T-helper 17 cell (primary cell): Measurements from ENCODE around the gene NRXN2. TPM values are rescaled to one million over a fixed set of nuclear protein-coding genes. Genes with fewer than 3 reads are reported as not detected.
"Not testable (repeated sequence)": the region's sequence is repeated elsewhere in the genome, so short reads cannot be mapped to it uniquely, and the experiment has no call there.

ENCODE experiments used
- ATAC-seq: fragments of 150-1000 bp; cut with Tn5 transposase; 2 replicates; pipeline ENCODE4 v1.10.0; 2021; ENCODE audit warnings: mild to moderate bottlenecking, moderate library complexity
- DNase-seq, 3 donors: peaks; one replicate each; pipeline versions ENCODE4 v3.0.0 to v3.0.0-alpha.2; 2020 to 2021
- H3K9me3 ChIP-seq: one replicate; pipeline ENCODE4 v1.7.0; 2013; ENCODE audit warnings: low read length, mild to moderate bottlenecking; ENCODE audit not compliant: control insufficient read depth, poor library complexity, severe bottlenecking
- H3K27ac Mint-ChIP-seq: one replicate; pipeline ENCODE4 v1.8.0; 2022; ENCODE audit warnings: mild to moderate bottlenecking, moderate library complexity, mixed read lengths
- H3K27me3 Mint-ChIP-seq: one replicate; pipeline ENCODE4 v1.8.0; 2022; ENCODE audit warnings: mixed read lengths
- H3K36me3 Mint-ChIP-seq: one replicate; pipeline ENCODE4 v1.8.0; 2022; ENCODE audit warnings: low read depth, mixed read lengths
- H3K4me1 Mint-ChIP-seq: one replicate; pipeline ENCODE4 v1.8.0; 2022; ENCODE audit warnings: mild to moderate bottlenecking, mixed read lengths
- H3K4me3 Mint-ChIP-seq: one replicate; pipeline ENCODE4 v1.8.0; 2022; ENCODE audit warnings: mild to moderate bottlenecking, moderate library complexity, mixed read lengths
- total RNA-seq, 4 donors: library from RNA in 2 of 4; stranded (reverse) in 2 of 4; gene quantifications; one replicate each; pipeline ENCODE4 v1.2.3 and lab custom pipeline; 2022 to 2026

The NRXN2 gene
- total RNA-seq, 2 donors from 2014 or later = 0.21 to 0.32 TPM

GRCh38 chr11:64564419-64564818 lies 158.6 kb downstream of the NRXN2 start:
- ATAC-seq = no peak
- H3K27ac Mint-ChIP-seq = no peak overlapping the region
- peaks cover 8% of the 10 kb centered on the region for H3K27me3 Mint-ChIP-seq
- H3K36me3 Mint-ChIP-seq = no peaks in the 10 kb centered on the region
- H3K4me3 Mint-ChIP-seq = no peak overlapping the region
- peaks cover 2% of the 10 kb centered on the region for H3K4me1 Mint-ChIP-seq
- no peaks in the 10 kb centered on the region for H3K9me3 ChIP-seq
- DNase-seq = no peak

GRCh38 chr11:64563966-64564365 lies 159.0 kb downstream of the NRXN2 start:
- ATAC-seq = no peak
- no peak overlapping the region for H3K27ac Mint-ChIP-seq
- no peak for DNase-seq

GRCh38 chr11:64562723-64563351 lies 160.2 kb downstream of the NRXN2 start:
- Mint-ChIP-seq H3K4me3 (no peak overlapping the region), H3K4me1 (peaks cover 2% of the 10 kb centered on the region), H3K36me3 (no peaks in the 10 kb centered on the region), H3K27me3 (peaks cover 14% of the 10 kb centered on the region), H3K27ac (no peak overlapping the region)
- DNase-seq (no peak), ATAC-seq (no peak)
- H3K9me3 ChIP-seq = no peaks in the 10 kb centered on the region

More at GRCh38 chr11:64563966-64564365, 159.0 kb downstream of the NRXN2 start:
- Mint-ChIP-seq H3K27me3 (peaks cover 9% of the 10 kb centered on the region), H3K4me3 (no peak overlapping the region), H3K4me1 (peaks cover 2% of the 10 kb centered on the region), H3K36me3 (no peaks in the 10 kb centered on the region)
- H3K9me3 ChIP-seq = no peaks in the 10 kb centered on the region

GRCh38 chr11:64561984-64562722 lies 160.8 kb downstream of the NRXN2 start:
- Mint-ChIP-seq H3K27me3 (peaks cover 17% of the 10 kb centered on the region), H3K4me1 (peaks cover 2% of the 10 kb centered on the region)
- no peak for ATAC-seq

GRCh38 chr11:64561429-64561828 lies 161.6 kb downstream of the NRXN2 start:
- H3K36me3 Mint-ChIP-seq, H3K4me3 Mint-ChIP-seq, H3K9me3 ChIP-seq, DNase-seq, H3K27ac Mint-ChIP-seq, ATAC-seq, H3K4me1 Mint-ChIP-seq: not testable (repeated sequence)
- peaks cover 22% of the 10 kb centered on the region for H3K27me3 Mint-ChIP-seq

More at GRCh38 chr11:64561984-64562722, 160.8 kb downstream of the NRXN2 start:
- Mint-ChIP-seq H3K4me3 (no peak overlapping the region), H3K27ac (no peak overlapping the region), H3K36me3 (no peaks in the 10 kb centered on the region)
- DNase-seq = no peak
- H3K9me3 ChIP-seq = no peaks in the 10 kb centered on the region

- no peak overlapping the region for H3K27ac Mint-ChIP-seq
- H3K27me3 Mint-ChIP-seq = peaks cover 22% of the 10 kb centered on the region
- no peak for DNase-seq
- H3K4me3 Mint-ChIP-seq = no peak overlapping the region
- H3K9me3 ChIP-seq = no peaks in the 10 kb centered on the region
- H3K4me1 Mint-ChIP-seq = no peaks in the 10 kb centered on the region
- no peak for ATAC-seq
- H3K36me3 Mint-ChIP-seq = no peaks in the 10 kb centered on the region
Observed at GRCh38 chr11:64560941-64561340, 162.1 kb downstream of the NRXN2 start.

- DNase-seq = no peak
- Mint-ChIP-seq H3K27me3 (peaks cover 22% of the 10 kb centered on the region), H3K36me3 (no peaks in the 10 kb centered on the region), H3K27ac (no peak overlapping the region), H3K4me1 (no peaks in the 10 kb centered on the region), H3K4me3 (no peak overlapping the region)
- no peaks in the 10 kb centered on the region for H3K9me3 ChIP-seq
- no peak for ATAC-seq
Observed at GRCh38 chr11:64560139-64560771, 162.7 kb downstream of the NRXN2 start.

- H3K27ac Mint-ChIP-seq = no peak overlapping the region
- H3K27me3 Mint-ChIP-seq = peaks cover 22% of the 10 kb centered on the region
- no peak overlapping the region for H3K4me3 Mint-ChIP-seq
- H3K36me3 Mint-ChIP-seq = no peaks in the 10 kb centered on the region
- H3K9me3 ChIP-seq = no peaks in the 10 kb centered on the region
- DNase-seq (no peak), ATAC-seq (no peak)
- no peaks in the 10 kb centered on the region for H3K4me1 Mint-ChIP-seq
Observed at GRCh38 chr11:64559351-64560138, 163.5 kb downstream of the NRXN2 start.

GRCh38 chr11:64558869-64559268 lies 164.1 kb downstream of the NRXN2 start:
- Mint-ChIP-seq H3K36me3 (no peaks in the 10 kb centered on the region), H3K27me3 (peaks cover 22% of the 10 kb centered on the region), H3K27ac (no peak overlapping the region), H3K4me3 (no peak overlapping the region), H3K4me1 (no peaks in the 10 kb centered on the region)
- DNase-seq (no peak), ATAC-seq (no peak)
- H3K9me3 ChIP-seq = no peaks in the 10 kb centered on the region

- Mint-ChIP-seq H3K4me1 (no peaks in the 10 kb centered on the region), H3K4me3 (no peak overlapping the region), H3K27ac (no peak overlapping the region), H3K36me3 (no peaks in the 10 kb centered on the region), H3K27me3 (peaks cover 22% of the 10 kb centered on the region)
- DNase-seq = no peak
- no peaks in the 10 kb centered on the region for H3K9me3 ChIP-seq
- no peak for ATAC-seq
Observed at GRCh38 chr11:64558065-64558745, 164.8 kb downstream of the NRXN2 start.

GRCh38 chr11:64556721-64557250 lies 166.2 kb downstream of the NRXN2 start:
- no peaks in the 10 kb centered on the region for H3K36me3 Mint-ChIP-seq
- H3K27ac Mint-ChIP-seq = no peak overlapping the region
- ATAC-seq (no peak), DNase-seq (no peak)
- H3K9me3 ChIP-seq = no peaks in the 10 kb centered on the region
- no peak overlapping the region for H3K4me3 Mint-ChIP-seq
- H3K27me3 Mint-ChIP-seq = peaks cover 22% of the 10 kb centered on the region
- no peaks in the 10 kb centered on the region for H3K4me1 Mint-ChIP-seq
